Measurements from ENCODE around the gene PRKN. TPM values are rescaled to one million over a fixed set of nuclear protein-coding genes. Genes with fewer than 3 reads are reported as not detected.

Gene PRKN
- total RNA-seq, 6 experiments from 2014 or later: 0.32 TPM; not detected in 5

- DNase-seq: no peak
- Mint-ChIP-seq H3K9me3 (peaks cover 35% of the 10 kb centered on the region), H3K4me3 (no peak overlapping the region), H3K27ac (no peak overlapping the region), H3K4me1 (ENCODE audit: low read depth) (no peaks in the 10 kb centered on the region), H3K36me3 (ENCODE audit: low read depth) (no peaks in the 10 kb centered on the region; the same call in 1 of the 2 replicates), H3K27me3 (ENCODE audit: insufficient read depth) (no peaks in the 10 kb centered on the region)
- no peak for TF ChIP-seq CTCF (IDR thresholded peaks at IDR 0.05)
These were observed 42.6 kb upstream of the PRKN start for GRCh38 chr6:162770136-162770535.

GRCh38 chr6:162753775-162754174 is 26.2 kb upstream of the PRKN start:
- H3K27me3 Mint-ChIP-seq (ENCODE audit: insufficient read depth): no peaks in the 10 kb centered on the region
- H3K27ac Mint-ChIP-seq: no peak overlapping the region
- no peaks in the 10 kb centered on the region for H3K4me1 Mint-ChIP-seq (ENCODE audit: low read depth)
- no peaks in the 10 kb centered on the region for H3K36me3 Mint-ChIP-seq (ENCODE audit: low read depth)
- H3K4me3 Mint-ChIP-seq: no peak overlapping the region
- no peak for DNase-seq
- peaks cover 27% of the 10 kb centered on the region for H3K9me3 Mint-ChIP-seq
- TF ChIP-seq CTCF (IDR thresholded peaks at IDR 0.05): no peak

GRCh38 chr6:162751211-162751859 is 23.8 kb upstream of the PRKN start:
- Mint-ChIP-seq H3K27me3 (ENCODE audit: insufficient read depth) (no peaks in the 10 kb centered on the region), H3K9me3 (peaks cover 28% of the 10 kb centered on the region), H3K4me1 (ENCODE audit: low read depth) (no peaks in the 10 kb centered on the region), H3K27ac (no peak overlapping the region), H3K36me3 (ENCODE audit: low read depth) (no peaks in the 10 kb centered on the region), H3K4me3 (no peak overlapping the region)
- no peak for DNase-seq
- no peak for TF ChIP-seq CTCF (IDR thresholded peaks at IDR 0.05)

GRCh38 chr6:162750776-162751175 is 23.2 kb upstream of the PRKN start:
- Mint-ChIP-seq H3K4me3 (no peak overlapping the region), H3K27ac (no peak overlapping the region), H3K9me3 (peaks cover 23% of the 10 kb centered on the region), H3K36me3 (ENCODE audit: low read depth) (no peaks in the 10 kb centered on the region), H3K27me3 (ENCODE audit: insufficient read depth) (no peaks in the 10 kb centered on the region), H3K4me1 (ENCODE audit: low read depth) (no peaks in the 10 kb centered on the region)
- no peak for DNase-seq
- TF ChIP-seq CTCF (IDR thresholded peaks at IDR 0.05): no peak

- no peaks in the 10 kb centered on the region for H3K27me3 Mint-ChIP-seq (ENCODE audit: insufficient read depth)
- H3K9me3 Mint-ChIP-seq: peaks cover under 1% of the 10 kb centered on the region; the same call in 1 of the 2 replicates
- H3K27ac Mint-ChIP-seq: no peak overlapping the region
- no peak overlapping the region for H3K4me3 Mint-ChIP-seq
- TF ChIP-seq CTCF (IDR thresholded peaks at IDR 0.05): no peak
- H3K36me3 Mint-ChIP-seq (ENCODE audit: low read depth): no peaks in the 10 kb centered on the region
- no peaks in the 10 kb centered on the region for H3K4me1 Mint-ChIP-seq (ENCODE audit: low read depth)
- no peak for DNase-seq
These were observed 9.4 kb upstream of the PRKN start for GRCh38 chr6:162736961-162737360.
